GM04504 (cell line): ENCODE results near the gene SEC31A.
"Not testable (repeated sequence)": the region's sequence is repeated elsewhere in the genome, so short reads cannot be mapped to it uniquely, and the experiment has no call there.

Experiments
- DNase-seq: peaks from one replicate; pipeline ENCODE4 v3.0.0-alpha.2; 2012; ENCODE audit warnings: low read depth

Gene SEC31A

GRCh38 chr4:82896755-82897154 lies 5.8 kb upstream of the SEC31A start:
- no peak for DNase-seq

DNA sequence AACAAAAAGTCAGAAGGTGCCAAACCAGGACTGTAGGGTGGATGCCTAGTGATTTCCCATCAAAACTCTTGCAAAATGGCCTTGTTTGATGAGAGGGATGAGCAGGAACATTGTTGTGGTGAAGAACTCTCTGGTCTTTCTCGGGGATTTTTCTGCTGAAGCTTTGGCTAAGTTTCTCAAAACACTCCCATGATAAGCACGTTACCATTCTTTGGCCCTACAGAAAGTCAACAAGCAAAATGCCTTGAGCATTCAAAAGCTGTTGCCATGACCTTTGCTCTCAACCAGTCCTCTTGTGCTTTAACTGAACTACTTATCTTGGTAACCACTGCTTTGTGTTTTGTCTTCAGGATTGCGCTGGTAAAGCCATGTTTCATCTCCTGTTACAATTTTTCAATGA lies 3.0 kb upstream of the SEC31A start:
- no peak for DNase-seq

- DNase-seq: no peak
Measured at GRCh38 chr4:82892467-82892802, 1.5 kb upstream of the SEC31A start.

- no peak for DNase-seq
Measured at GRCh38 chr4:82891707-82892466, 934 bp upstream of the SEC31A start.

- DNase-seq: no peak
Measured at GRCh38 chr4:82890528-82890900, 439 bp downstream of the SEC31A start.

- no peak for DNase-seq
Measured at GRCh38 chr4:82889287-82889686, 1.7 kb downstream of the SEC31A start.

- DNase-seq: no peak
Measured at GRCh38 chr4:82886147-82886942, 4.6 kb downstream of the SEC31A start.

DNA sequence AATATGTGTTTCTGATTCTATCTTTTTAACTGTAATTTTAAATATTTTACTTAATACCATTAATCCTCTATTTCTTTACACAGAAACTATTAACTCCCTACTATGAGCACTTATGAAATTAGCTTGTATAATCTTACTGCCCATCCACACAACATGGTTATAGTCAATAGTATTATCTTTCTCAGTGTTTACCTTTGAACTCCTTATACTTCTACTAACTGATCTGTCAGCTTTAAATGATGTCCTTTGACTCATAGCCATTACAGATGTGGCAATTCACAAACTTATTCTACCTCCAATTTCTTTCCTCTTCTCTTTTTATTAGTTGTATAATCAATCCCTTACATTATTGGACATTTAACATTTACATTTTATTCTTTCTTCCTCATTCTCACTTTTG lies 5.5 kb downstream of the SEC31A start:
- DNase-seq: no peak

DNA sequence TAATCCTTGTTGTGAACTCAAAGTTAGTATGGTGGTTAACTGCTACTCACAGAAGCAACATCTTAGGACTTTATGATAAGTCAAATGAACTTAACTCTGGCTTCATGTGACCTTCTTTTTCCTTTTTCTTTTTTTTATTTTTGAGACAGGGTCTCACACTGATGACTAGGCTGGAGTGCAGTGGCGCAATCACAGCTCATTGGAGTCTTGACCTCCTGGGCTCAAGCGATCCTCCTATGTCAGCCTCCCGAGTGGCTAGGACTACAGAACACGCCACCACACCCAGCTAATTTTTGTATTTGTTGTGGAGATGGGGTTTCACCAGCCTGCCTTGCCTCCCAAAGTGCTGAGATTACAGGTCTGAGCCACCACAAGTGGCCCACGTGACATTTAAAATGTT lies 22.4 kb downstream of the SEC31A start:
- DNase-seq: no peak

DNA sequence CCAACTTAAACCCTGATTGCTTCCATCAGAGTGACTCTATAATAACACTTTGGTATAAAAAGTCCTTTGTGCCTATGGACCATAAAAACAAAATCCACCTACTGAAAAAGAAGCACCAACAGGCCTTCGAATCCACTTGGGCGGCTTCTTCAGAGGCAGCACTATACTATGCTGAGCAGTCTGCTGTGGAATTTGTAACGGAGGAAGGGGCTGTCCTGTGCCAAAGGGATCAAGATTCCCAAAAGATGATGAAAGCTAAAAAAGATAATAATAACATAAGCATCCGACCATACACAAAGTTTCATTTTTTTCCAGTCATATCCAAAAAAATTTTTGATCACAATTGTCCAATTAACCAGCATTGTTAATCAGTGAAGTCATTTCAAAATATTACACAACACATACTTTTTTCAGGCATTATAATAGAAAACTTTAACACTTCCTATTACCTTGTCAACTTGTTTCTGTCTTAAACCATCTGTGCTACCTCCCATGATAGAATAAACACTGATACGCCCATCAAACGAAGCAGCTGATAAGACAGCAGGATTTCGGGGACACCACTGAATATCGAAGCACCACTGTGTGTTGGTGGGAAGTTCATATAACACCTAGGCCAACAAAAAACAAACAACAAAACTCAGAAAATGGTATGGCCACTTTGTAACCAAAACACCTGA lies 24.1 kb downstream of the SEC31A start:
- no peak for DNase-seq

- not testable (repeated sequence) for DNase-seq
Measured at GRCh38 chr4:82866033-82866432, 24.9 kb downstream of the SEC31A start.

- DNase-seq: peak; percentile 68
Measured at GRCh38 chr4:82865592-82865991, 25.4 kb downstream of the SEC31A start.

DNA sequence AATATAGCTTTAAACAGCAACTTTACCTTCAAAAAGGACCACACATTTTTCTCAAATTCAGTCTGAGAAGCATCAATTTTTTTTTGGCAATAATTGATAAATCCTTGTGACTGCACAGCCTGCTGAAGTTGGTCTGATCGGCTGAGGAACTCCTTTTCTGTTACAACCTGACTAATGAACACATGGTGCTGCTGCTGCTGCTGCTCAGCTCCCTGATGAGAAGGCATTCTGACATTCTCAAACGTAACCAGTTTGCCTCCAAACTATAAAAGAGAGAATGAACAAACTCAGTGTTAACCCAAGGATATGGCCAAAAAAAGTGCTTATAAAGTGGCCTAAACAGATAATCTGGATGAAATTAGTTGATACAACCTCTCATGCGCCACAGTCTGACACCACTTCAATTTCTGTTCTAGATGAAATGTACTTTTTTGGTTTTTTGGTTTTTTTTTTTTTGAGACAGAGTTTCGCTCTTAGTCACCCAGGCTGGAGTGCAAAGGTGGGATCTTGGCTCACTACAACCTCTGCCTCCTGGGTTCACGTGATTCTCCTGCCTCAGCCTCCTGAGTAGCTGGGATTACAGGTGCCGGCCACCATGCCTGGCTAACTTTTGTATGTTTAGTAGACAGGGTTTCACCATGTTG lies 26.5 kb downstream of the SEC31A start:
- no peak for DNase-seq

- DNase-seq: no peak
Measured at GRCh38 chr4:82861529-82861928, 29.4 kb downstream of the SEC31A start.

GRCh38 chr4:82860487-82860886 lies 30.5 kb downstream of the SEC31A start:
- DNase-seq: not testable (repeated sequence)

DNA sequence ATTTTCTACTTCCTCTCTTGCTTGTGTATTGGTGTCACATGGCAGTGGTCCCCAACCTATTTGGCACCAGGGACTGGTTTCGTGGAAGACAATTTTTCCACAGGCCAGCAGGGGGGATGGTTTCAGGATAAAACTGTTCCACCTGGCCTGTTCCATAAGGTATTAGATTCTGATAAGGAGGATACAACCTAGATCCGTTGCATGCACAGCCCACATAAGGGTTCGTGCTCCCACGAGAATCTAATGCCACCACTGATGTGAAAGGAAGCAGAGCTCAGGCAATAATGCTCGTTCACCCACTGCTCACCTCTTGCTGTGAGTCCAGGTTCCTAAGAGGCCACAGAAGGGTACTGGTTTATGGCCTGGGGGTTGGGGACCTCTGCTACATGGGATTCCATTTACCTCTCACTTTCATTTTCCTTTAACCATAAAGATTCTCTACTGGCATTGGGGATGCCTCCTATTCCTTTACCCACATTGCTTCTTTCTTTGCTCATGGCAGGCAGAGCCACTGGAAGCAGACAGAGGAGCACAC lies 38.1 kb downstream of the SEC31A start:
- DNase-seq: no peak

- DNase-seq: peak; percentile 7
Measured at GRCh38 chr4:82851885-82852750, 38.8 kb downstream of the SEC31A start.

- no peak for DNase-seq
Measured at GRCh38 chr4:82851318-82851717, 39.6 kb downstream of the SEC31A start.

GRCh38 chr4:82850684-82851083 lies 40.3 kb downstream of the SEC31A start:
- no peak for DNase-seq

GRCh38 chr4:82848706-82849105 lies 42.2 kb downstream of the SEC31A start:
- DNase-seq: no peak

- DNase-seq: no peak
Measured at GRCh38 chr4:82842593-82842992, 48.4 kb downstream of the SEC31A start.
